Testis (tissue), 3 donors: Measurements from ENCODE around the gene PTGDS. TPM values are rescaled to one million over a fixed set of nuclear protein-coding genes. Genes with fewer than 3 reads are reported as not detected.

Experiments used
- DNase-seq: peaks from one replicate; pipeline ENCODE4 v3.0.0-alpha.2; 2019
- H3K27ac ChIP-seq, 2 donors: fragments of 200-600 bp; sonication (generic); one replicate each; pipeline ENCODE4 v1.5.1; 2019
- H3K27me3 ChIP-seq: fragments of 200-600 bp; sonication (generic); one replicate; pipeline ENCODE4 v1.5.1; 2019
- H3K36me3 ChIP-seq: fragments of 200-600 bp; sonication (generic); one replicate; pipeline ENCODE4 v1.5.1; 2017; ENCODE audit warnings: low read depth; ENCODE audit errors: missing control alignments
- H3K4me1 ChIP-seq: fragments of 200-600 bp; sonication (generic); one replicate; pipeline ENCODE4 v1.5.1; 2019
- H3K4me3 ChIP-seq, 2 donors: fragments of 200-600 bp; sonication (generic); one replicate each; pipeline ENCODE4 v1.5.1; 2017 to 2019
- H3K9me3 ChIP-seq: fragments of 200-600 bp; sonication (generic); one replicate; pipeline ENCODE4 v1.5.1; 2017
- POLR2A ChIP-seq: fragments of 450-650 bp; IDR thresholded peaks from one replicate; pipeline ENCODE4 v1.6.1; 2017; ENCODE audit warnings: antibody characterized with exemption, mild to moderate bottlenecking, moderate library complexity
- WGBS, 2 donors: methylation state at CpG; one replicate each; pipeline ENCODE4 v1.1.5; 2018; 5-methylcytosine and 5-hydroxymethylcytosine counted together
- intact Hi-C: fragments of 100-400 bp; cut with DNase I; formaldehyde crosslinking; loops from one replicate; pipeline ENCODE4 v1.15.1; 2023; ENCODE audit warnings: low total_unique reads
- polyA plus RNA-seq: library from polyadenylated mRNA; stranded (reverse); fragments of 350-450 nt; fragmentation: Illumina TruSeq; extraction: RNeasy Lipid Tissue Mini Kit (QIAGEN cat#74804); gene quantifications from one replicate; pipeline ENCODE4 v1.2.3, GENCODE V29; 2014; ENCODE audit warnings: low read depth, low replicate concordance; ENCODE audit not compliant: insufficient read depth
- total RNA-seq, 2 donors: library from RNA; depleted of rRNA; stranded (reverse); fragments of >200 nt; gene quantifications; one replicate each; pipeline ENCODE4 v1.2.3, GENCODE V29; 2016
- TF ChIP-seq, protein P1 (sequence below), 3 experiments: fragments of 450-650 bp in 2 of 3; fragments of 200-600 bp in 1 of 3; sonication (generic) in 1 of 3; IDR thresholded peaks; one replicate each; pipeline ENCODE4 v1.5.1; 2016 to 2019; ENCODE audit warnings: antibody characterized with exemption in 3 of 3, mild to moderate bottlenecking in 2 of 3, moderate library complexity in 1 of 3

The PTGDS gene
- total and polyA plus RNA-seq, 3 donors from 2014 or later: 4,976 to 5,948 (median 5,554) TPM

DNA sequence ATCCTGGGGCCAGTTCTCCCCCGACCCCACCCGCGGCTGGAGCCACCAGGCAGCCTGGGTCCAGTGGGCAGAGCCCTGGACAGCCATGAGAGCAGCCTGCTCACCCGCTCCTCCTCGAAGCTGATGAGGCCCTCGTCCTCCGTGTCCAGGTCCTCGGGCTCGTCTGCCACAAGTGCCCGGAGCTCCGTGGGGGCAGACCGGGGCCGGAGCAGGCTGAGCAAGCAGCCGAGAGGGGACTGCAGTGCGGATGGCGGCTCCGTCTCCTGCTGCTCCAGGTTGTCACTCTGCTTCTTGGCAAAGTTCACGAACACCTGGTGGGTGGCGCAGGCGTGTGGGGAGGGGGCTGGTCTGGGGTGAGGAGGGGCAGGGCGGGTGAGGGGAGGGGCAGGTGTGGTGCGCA lies 31.0 kb downstream of the PTGDS start:
- Histone ChIP-seq H3K4me1 (peaks cover 22% of the 10 kb centered on the region), H3K27me3 (no peaks in the 10 kb centered on the region), H3K4me3 (no peak overlapping the region), H3K9me3 (no peaks in the 10 kb centered on the region), H3K36me3 (no peaks in the 10 kb centered on the region), H3K27ac (no peak overlapping the region)
- 81 to 91% methylated on average over 7 to 13 of the region's 22 CpGs for WGBS, 2 donors
- intact Hi-C loops: no loop called here
- DNase-seq: no peak
- TF ChIP-seq POLR2A: no peak
- TF ChIP-seq, protein P1, sequence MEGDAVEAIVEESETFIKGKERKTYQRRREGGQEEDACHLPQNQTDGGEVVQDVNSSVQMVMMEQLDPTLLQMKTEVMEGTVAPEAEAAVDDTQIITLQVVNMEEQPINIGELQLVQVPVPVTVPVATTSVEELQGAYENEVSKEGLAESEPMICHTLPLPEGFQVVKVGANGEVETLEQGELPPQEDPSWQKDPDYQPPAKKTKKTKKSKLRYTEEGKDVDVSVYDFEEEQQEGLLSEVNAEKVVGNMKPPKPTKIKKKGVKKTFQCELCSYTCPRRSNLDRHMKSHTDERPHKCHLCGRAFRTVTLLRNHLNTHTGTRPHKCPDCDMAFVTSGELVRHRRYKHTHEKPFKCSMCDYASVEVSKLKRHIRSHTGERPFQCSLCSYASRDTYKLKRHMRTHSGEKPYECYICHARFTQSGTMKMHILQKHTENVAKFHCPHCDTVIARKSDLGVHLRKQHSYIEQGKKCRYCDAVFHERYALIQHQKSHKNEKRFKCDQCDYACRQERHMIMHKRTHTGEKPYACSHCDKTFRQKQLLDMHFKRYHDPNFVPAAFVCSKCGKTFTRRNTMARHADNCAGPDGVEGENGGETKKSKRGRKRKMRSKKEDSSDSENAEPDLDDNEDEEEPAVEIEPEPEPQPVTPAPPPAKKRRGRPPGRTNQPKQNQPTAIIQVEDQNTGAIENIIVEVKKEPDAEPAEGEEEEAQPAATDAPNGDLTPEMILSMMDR (IDR thresholded peaks at IDR 0.05): no peak

DNA sequence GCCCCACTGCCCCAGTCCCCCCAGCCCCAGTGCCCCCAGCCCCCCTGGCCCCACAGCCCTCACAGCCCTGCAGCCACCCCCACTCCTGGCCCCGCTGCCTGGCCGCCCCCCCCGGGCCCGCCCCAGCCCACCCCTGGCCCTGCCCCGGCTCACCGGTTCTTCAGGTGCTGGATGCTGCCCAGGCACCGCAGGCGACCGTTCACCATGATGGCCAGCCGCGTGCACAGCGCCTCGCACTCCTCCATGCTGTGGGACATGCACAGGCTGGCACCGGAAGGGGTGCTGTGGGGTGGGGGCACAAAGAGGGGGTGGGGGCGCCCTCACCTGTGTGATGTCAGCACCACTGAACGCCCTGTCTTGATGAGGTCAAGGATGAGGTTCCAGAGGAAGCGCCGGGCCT lies 31.9 kb downstream of the PTGDS start:
- H3K27ac ChIP-seq: no peak overlapping the region
- no peak overlapping the region for H3K4me3 ChIP-seq
- no peak for DNase-seq
- 87 to 95% methylated on average over 7 to 9 of the region's 18 CpGs for WGBS, 2 donors
- H3K27me3 ChIP-seq: no peaks in the 10 kb centered on the region
- TF ChIP-seq, protein P1 (IDR thresholded peaks at IDR 0.05): no peak
- no peak for TF ChIP-seq POLR2A
- H3K36me3 ChIP-seq: no peaks in the 10 kb centered on the region
- intact Hi-C loops: no loop called here
- H3K9me3 ChIP-seq: no peaks in the 10 kb centered on the region
- peaks cover 22% of the 10 kb centered on the region for H3K4me1 ChIP-seq

DNA sequence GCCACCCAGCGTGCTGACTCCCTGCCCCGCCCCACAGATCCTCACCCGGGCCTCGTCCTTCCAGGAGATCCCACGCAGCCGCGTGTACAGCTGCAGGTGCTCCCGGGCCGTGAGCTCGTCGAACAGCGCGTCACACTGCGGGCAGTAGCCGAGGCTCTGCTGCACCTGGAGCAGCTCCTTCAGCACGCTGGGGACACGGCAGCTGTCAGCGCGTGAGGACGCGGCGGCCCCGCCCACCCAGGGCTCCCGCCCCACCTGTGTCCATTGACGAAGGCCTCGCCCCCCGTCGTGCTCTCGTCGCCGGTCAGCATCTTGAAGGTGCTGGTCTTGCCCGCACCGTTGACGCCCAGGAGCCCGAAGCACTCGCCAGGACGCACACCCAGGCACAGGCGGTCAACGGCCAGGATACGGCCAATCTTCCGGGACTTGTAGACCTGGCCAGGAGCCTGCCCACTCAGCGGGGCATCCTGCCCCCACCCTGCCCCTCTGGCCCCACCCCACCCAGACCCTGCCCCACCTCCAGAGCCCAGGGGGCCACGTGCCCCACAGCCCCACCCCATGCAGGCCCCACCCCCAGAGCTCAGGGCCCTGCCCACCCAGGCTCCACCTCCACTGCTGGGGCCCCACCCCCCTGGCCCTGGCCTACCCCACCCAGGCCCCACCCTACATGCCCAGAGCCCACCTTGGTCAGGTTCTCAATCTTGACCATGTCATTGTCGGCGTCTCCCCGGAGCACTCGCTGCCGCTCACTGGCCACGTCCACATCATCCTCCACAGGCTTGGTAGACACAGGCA lies 32.8 kb downstream of the PTGDS start:
- intact Hi-C loops: no loop called here
- Histone ChIP-seq H3K4me1 (peaks cover 22% of the 10 kb centered on the region), H3K36me3 (no peaks in the 10 kb centered on the region), H3K27ac (no peak overlapping the region), H3K27me3 (no peaks in the 10 kb centered on the region), H3K4me3 (no peak overlapping the region), H3K9me3 (no peaks in the 10 kb centered on the region)
- 95 to 100% methylated on average over 12 to 45 of the region's 49 CpGs for WGBS, 2 donors
- no peak for DNase-seq
- TF ChIP-seq POLR2A: no peak
- TF ChIP-seq, protein P1 (IDR thresholded peaks at IDR 0.05): no peak

DNA sequence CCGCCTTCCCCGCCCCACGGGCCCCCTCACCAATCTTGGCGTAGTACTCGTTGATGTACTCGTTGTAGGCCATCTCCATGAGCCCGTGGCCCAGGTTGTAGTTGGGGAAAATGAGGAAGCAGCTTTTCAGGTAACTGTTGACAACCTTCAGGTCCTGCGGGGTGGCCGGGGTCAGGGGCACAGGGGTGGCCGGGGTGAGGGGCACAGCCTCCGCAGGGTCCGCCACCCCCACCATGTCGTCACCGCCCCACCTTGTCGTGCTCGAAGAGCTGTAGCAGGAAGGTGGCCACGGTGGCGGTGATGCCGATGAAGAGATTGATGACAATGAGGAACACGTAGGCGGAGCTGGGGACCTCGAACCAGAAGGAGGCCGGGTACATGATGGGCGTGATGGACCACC lies 33.9 kb downstream of the PTGDS start:
- Histone ChIP-seq H3K36me3 (no peaks in the 10 kb centered on the region), H3K27ac (no peak overlapping the region), H3K9me3 (no peaks in the 10 kb centered on the region), H3K4me3 (no peak overlapping the region), H3K4me1 (peaks cover 19% of the 10 kb centered on the region), H3K27me3 (no peaks in the 10 kb centered on the region)
- no peak for TF ChIP-seq POLR2A
- TF ChIP-seq, protein P1 (IDR thresholded peaks at IDR 0.05): no peak
- 96 to 97% methylated on average over 23 to 24 of the region's 24 CpGs for WGBS, 2 donors
- intact Hi-C loops: no loop called here
- no peak for DNase-seq
